DOHH2 (cell line): ENCODE data around the gene KCNJ6.

Experiments
- H3F3A ChIP-seq: fragments of 200-600 bp; sonication (generic), shearing (Covaris generic); 2 replicates; pipeline ENCODE4 v1.6.0; 2016; ENCODE audit warnings: antibody characterized with exemption, mild to moderate bottlenecking; ENCODE audit not compliant: control insufficient read depth, insufficient read depth
- H3K27ac ChIP-seq: fragments of 200-600 bp; sonication (generic); 2 replicates; pipeline ENCODE4 v1.5.1; 2014; ENCODE audit warnings: low read depth, mild to moderate bottlenecking, low read length, moderate library complexity
- H3K27me3 ChIP-seq: fragments of 200-600 bp; sonication (generic); 2 replicates; pipeline ENCODE4 v1.6.1; 2014; ENCODE audit warnings: mild to moderate bottlenecking, low read length, mixed read lengths; ENCODE audit not compliant: control insufficient read depth
- H3K36me3 ChIP-seq: fragments of 200-600 bp; sonication (generic); 2 replicates; pipeline ENCODE4 v1.6.1; 2014; ENCODE audit warnings: mild to moderate bottlenecking, low read length, moderate library complexity, mixed read lengths; ENCODE audit not compliant: control insufficient read depth
- H3K4me1 ChIP-seq: fragments of 200-600 bp; sonication (generic); 2 replicates; pipeline ENCODE4 v1.6.1; 2014; ENCODE audit warnings: mild to moderate bottlenecking, low read length, mixed read lengths; ENCODE audit not compliant: control insufficient read depth
- H3K4me2 ChIP-seq: fragments of 200-600 bp; sonication (generic); 2 replicates; pipeline ENCODE4 v1.6.0; 2014; ENCODE audit warnings: mild to moderate bottlenecking, low read length, moderate library complexity
- H3K4me3 ChIP-seq: fragments of 200-600 bp; sonication (generic); 2 replicates; pipeline ENCODE4 v1.5.1; 2014; ENCODE audit warnings: mild to moderate bottlenecking, low read length, mixed read lengths
- H3K79me2 ChIP-seq: fragments of 200-600 bp; sonication (generic); 2 replicates; pipeline ENCODE4 v1.6.1; 2014; ENCODE audit warnings: mild to moderate bottlenecking, low read length, mixed read lengths; ENCODE audit not compliant: control insufficient read depth
- H3K9me2 ChIP-seq: fragments of 200-600 bp; sonication (generic); replicated peaks from 2 replicates; pipeline ENCODE4 v1.6.1; 2014; ENCODE audit warnings: mild to moderate bottlenecking, low read length, mixed read lengths; ENCODE audit not compliant: control insufficient read depth
- H3K9me3 ChIP-seq: fragments of 200-600 bp; sonication (generic); 2 replicates; pipeline ENCODE4 v1.6.1; 2014; ENCODE audit warnings: antibody characterized with exemption, low read length, mixed read lengths; ENCODE audit not compliant: control insufficient read depth, insufficient read depth
- H4K20me1 ChIP-seq: fragments of 200-600 bp; sonication (generic); 2 replicates; pipeline ENCODE4 v1.6.0; 2014; ENCODE audit warnings: low read depth, mild to moderate bottlenecking, antibody characterized with exemption, low read length, moderate library complexity; ENCODE audit not compliant: control insufficient read depth, insufficient read depth
- EZH2phosphoT487 ChIP-seq: fragments of 200-600 bp; sonication (generic); IDR thresholded peaks from 2 replicates; pipeline ENCODE4 v1.6.1; 2017; ENCODE audit warnings: borderline replicate concordance, mild to moderate bottlenecking, antibody characterized with exemption, low read length, moderate library complexity, mixed read lengths
- TF ChIP-seq, protein P1 (sequence below): fragments of 200-600 bp; sonication (generic); IDR thresholded peaks from one replicate; pipeline ENCODE4 v1.5.1; 2014; ENCODE audit warnings: antibody characterized with exemption, mild to moderate bottlenecking, low read depth, low read length; ENCODE audit not compliant: poor library complexity, severe bottlenecking

KCNJ6 gene

GRCh38 chr21:37627074-37627473 lies 289.2 kb downstream of the KCNJ6 start:
- H3K4me1 ChIP-seq: no peaks in the 10 kb centered on the region
- no peaks in the 10 kb centered on the region for H3K9me2 ChIP-seq
- TF ChIP-seq, protein P1, sequence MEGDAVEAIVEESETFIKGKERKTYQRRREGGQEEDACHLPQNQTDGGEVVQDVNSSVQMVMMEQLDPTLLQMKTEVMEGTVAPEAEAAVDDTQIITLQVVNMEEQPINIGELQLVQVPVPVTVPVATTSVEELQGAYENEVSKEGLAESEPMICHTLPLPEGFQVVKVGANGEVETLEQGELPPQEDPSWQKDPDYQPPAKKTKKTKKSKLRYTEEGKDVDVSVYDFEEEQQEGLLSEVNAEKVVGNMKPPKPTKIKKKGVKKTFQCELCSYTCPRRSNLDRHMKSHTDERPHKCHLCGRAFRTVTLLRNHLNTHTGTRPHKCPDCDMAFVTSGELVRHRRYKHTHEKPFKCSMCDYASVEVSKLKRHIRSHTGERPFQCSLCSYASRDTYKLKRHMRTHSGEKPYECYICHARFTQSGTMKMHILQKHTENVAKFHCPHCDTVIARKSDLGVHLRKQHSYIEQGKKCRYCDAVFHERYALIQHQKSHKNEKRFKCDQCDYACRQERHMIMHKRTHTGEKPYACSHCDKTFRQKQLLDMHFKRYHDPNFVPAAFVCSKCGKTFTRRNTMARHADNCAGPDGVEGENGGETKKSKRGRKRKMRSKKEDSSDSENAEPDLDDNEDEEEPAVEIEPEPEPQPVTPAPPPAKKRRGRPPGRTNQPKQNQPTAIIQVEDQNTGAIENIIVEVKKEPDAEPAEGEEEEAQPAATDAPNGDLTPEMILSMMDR: no peak
- no peak for TF ChIP-seq EZH2phosphoT487
- no peaks in the 10 kb centered on the region for H3F3A ChIP-seq
- H3K36me3 ChIP-seq: no peaks in the 10 kb centered on the region
- H3K79me2 ChIP-seq: no peaks in the 10 kb centered on the region
- no peak overlapping the region for H3K27ac ChIP-seq
- no peak overlapping the region for H3K4me3 ChIP-seq
- H3K4me2 ChIP-seq: no peak overlapping the region
- H4K20me1 ChIP-seq: no peaks in the 10 kb centered on the region
- no peaks in the 10 kb centered on the region for H3K9me3 ChIP-seq
- peaks cover 16% of the 10 kb centered on the region for H3K27me3 ChIP-seq

DNA sequence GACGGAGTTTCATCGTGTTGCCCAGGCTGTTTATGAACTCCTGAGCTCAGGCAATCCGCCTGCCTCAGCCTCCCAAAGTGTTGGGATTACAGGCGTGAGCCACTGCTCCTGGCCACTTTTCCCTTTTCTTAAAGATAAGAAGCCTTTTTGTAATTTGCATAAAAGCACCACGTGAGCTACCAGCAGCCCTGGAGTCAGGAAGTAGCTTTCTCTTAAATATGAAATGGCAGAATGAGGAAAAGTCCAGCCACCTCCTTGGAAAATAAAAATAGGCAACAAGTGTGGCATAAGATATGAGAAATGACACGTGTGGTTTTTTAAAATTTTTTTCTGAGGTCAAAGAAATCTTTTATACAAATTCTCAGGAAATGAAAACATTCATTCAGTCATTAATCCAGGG lies 289.9 kb downstream of the KCNJ6 start:
- H3F3A ChIP-seq: no peaks in the 10 kb centered on the region
- no peak overlapping the region for H3K27ac ChIP-seq
- no peaks in the 10 kb centered on the region for H3K79me2 ChIP-seq
- H3K4me1 ChIP-seq: no peaks in the 10 kb centered on the region
- H3K9me3 ChIP-seq: no peaks in the 10 kb centered on the region
- TF ChIP-seq, protein P1: no peak
- no peak for TF ChIP-seq EZH2phosphoT487
- no peaks in the 10 kb centered on the region for H3K9me2 ChIP-seq
- no peaks in the 10 kb centered on the region for H3K36me3 ChIP-seq
- H3K4me2 ChIP-seq: no peak overlapping the region
- H3K4me3 ChIP-seq: no peak overlapping the region
- H4K20me1 ChIP-seq: no peaks in the 10 kb centered on the region
- H3K27me3 ChIP-seq: peaks cover 12% of the 10 kb centered on the region

DNA sequence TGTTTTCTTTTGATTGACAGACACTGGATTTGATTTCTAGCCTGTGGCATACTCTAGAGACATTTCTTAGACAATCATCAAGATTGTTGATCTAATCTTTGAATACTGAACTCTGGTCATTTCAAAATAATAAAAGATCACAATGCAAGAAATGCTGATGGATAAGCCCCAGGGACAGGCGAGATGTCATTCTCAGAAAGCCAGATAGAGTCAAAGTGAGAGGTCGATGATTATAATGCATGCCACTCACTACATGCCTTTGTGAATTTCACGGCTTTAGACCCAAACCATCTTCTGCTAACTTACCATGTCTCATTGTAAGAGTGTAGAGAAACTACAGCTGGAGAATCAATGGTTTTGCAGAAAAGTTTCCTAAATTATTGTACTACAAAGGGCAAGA lies 292.6 kb downstream of the KCNJ6 start:
- no peaks in the 10 kb centered on the region for H3K36me3 ChIP-seq
- H3K4me1 ChIP-seq: no peaks in the 10 kb centered on the region
- H3K4me2 ChIP-seq: no peak overlapping the region
- no peak overlapping the region for H3K27ac ChIP-seq
- H3K4me3 ChIP-seq: no peak overlapping the region
- 0 out of 2 replicates have a peak, but pooled peaks cover 2% of the 10 kb centered on the region for H3K27me3 ChIP-seq
- H3F3A ChIP-seq: no peaks in the 10 kb centered on the region
- no peaks in the 10 kb centered on the region for H4K20me1 ChIP-seq
- H3K9me3 ChIP-seq: no peaks in the 10 kb centered on the region
- H3K9me2 ChIP-seq: no peaks in the 10 kb centered on the region
- no peaks in the 10 kb centered on the region for H3K79me2 ChIP-seq
- TF ChIP-seq, protein P1: no peak
- TF ChIP-seq EZH2phosphoT487: no peak
